Measurements from ENCODE around the gene TNFSF13. TPM values are rescaled to one million over a fixed set of nuclear protein-coding genes. Genes with fewer than 3 reads are reported as not detected.

TNFSF13 gene
- total and polyA plus RNA-seq, 12 donors: 1.00 to 75.2 (median 40.0) TPM

DNA sequence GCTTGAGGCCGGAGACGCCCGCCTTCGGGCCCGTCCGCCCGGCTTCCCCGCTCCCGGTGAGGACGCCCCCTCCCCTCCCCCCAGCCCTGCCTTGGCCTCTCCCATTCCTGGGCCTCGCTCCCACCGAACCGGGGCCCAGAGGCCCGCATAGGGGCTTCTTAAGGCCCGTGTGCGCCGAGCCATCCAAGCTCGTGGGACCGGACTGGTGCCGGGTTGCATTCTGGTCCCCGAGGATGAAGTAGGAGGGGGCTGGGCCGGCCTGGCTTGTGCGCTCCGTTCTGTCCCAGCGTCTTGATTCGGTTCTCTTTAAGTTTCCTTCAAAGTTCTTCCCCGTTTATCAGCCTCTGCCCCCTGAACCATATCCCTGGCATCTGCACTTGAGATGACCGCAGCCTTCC is 3.7 kb downstream of the TNFSF13 start:
- DNase-seq: no peak
- Histone ChIP-seq H3K27ac (peak overlapping the region; percentile 39 to 97 (median 92)), H3K9me3 (replicated peaks in 1 of 3) (no peaks in the 10 kb centered on the region), H3K27me3 (no peaks in the 10 kb centered on the region), H3K4me3 (peak overlapping the region in 3 of 4 donors; percentile 45 to 74 (median 69)), H3K36me3 (replicated peaks in 1 of 2) (peaks cover 0 to 34% of the 10 kb centered on the region in 2 donors), H3K4me1 (replicated peaks in 1 of 2) (peaks cover 34 to 56% of the 10 kb centered on the region in 2 donors)
- 0 to 2% (median 1%) methylated on average over 4 to 28 of the region's 28 CpGs for WGBS, 4 donors
- no peak for TF ChIP-seq POLR2A (IDR thresholded peaks at IDR 0.05)
- TF ChIP-seq, protein P1, sequence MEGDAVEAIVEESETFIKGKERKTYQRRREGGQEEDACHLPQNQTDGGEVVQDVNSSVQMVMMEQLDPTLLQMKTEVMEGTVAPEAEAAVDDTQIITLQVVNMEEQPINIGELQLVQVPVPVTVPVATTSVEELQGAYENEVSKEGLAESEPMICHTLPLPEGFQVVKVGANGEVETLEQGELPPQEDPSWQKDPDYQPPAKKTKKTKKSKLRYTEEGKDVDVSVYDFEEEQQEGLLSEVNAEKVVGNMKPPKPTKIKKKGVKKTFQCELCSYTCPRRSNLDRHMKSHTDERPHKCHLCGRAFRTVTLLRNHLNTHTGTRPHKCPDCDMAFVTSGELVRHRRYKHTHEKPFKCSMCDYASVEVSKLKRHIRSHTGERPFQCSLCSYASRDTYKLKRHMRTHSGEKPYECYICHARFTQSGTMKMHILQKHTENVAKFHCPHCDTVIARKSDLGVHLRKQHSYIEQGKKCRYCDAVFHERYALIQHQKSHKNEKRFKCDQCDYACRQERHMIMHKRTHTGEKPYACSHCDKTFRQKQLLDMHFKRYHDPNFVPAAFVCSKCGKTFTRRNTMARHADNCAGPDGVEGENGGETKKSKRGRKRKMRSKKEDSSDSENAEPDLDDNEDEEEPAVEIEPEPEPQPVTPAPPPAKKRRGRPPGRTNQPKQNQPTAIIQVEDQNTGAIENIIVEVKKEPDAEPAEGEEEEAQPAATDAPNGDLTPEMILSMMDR (IDR thresholded peaks at IDR 0.05): no peak
- intact Hi-C loops (cut with DNase I): loop anchor here (5.0 to 10.0 kb wide), 3 partner anchors 45 to 207 kb away; partner anchors contain the start of genes FGF11 (in 1 of the 2), KCTD11 (in 1 of the 2), TMEM102 (in 1 of the 2) and TMEM95 (in 1 of the 2)

DNA sequence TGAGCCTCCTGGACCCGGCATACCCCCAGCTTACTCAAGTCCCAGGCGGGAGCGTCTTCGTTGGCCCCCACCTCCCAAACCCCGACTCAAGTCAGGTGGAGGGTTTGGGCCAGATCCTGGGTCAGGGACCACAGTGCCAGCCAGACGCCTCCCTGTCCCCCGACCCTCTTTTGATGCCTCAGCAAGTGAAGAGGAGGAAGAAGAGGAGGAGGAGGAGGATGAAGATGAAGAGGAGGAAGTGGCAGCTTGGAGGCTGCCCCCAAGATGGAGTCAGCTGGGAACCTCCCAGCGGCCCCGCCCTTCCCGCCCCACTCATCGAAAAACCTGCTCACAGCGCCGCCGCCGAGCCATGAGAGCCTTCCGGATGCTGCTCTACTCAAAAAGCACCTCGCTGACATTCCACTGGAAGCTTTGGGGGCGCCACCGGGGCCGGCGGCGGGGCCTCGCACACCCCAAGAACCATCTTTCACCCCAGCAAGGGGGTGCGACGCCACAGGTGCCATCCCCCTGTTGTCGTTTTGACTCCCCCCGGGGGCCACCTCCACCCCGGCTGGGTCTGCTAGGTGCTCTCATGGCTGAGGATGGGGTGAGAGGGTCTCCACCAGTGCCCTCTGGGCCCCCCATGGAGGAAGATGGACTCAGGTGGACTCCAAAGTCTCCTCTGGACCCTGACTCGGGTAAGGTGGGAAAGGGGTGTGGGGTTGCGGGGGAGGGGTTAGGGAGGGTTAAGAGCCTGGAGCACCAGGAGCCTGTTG is 4.7 kb downstream of the TNFSF13 start:
- Histone ChIP-seq H3K36me3 (replicated peaks in 1 of 2) (peaks cover 0 to 39% of the 10 kb centered on the region in 2 donors), H3K4me1 (replicated peaks in 1 of 2) (peaks cover 26 to 45% of the 10 kb centered on the region in 2 donors), H3K27me3 (no peaks in the 10 kb centered on the region), H3K4me3 (no peak overlapping the region), H3K9me3 (replicated peaks in 1 of 3) (no peaks in the 10 kb centered on the region), H3K27ac (no peak overlapping the region)
- WGBS, 4 donors: 78 to 88% (median 85%) methylated on average over 12 to 30 of the region's 30 CpGs
- TF ChIP-seq, protein P1 (IDR thresholded peaks at IDR 0.05): no peak
- TF ChIP-seq POLR2A (IDR thresholded peaks at IDR 0.05): no peak
- intact Hi-C loops (cut with DNase I): loop anchor here (5.0 to 10.0 kb wide), 3 partner anchors 46 to 208 kb away; partner anchors contain the start of genes FGF11 (in 1 of the 2), KCTD11 (in 1 of the 2), TMEM102 (in 1 of the 2) and TMEM95 (in 1 of the 2)
- DNase-seq: peak in 1 of 7 donors; percentile 18

DNA sequence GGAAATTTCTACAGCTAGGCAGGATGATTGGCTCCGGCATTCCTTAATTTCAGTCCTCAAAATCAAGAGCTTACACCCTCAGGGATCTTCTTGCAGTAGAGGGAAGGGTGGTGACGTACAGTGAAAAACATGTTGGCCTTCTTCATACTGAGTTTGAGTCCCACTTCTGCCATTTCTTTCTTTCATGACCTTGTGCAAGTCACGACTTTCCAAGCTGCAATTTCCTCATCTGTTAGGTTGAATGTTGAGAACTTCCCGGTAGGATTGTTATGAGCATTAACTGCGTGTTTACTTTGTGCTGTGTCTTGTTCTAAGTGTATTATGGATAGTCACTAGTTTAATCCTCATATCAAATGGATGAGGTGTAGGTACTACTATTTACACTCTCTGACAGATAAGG is 11.0 kb downstream of the TNFSF13 start:
- intact Hi-C loops (cut with DNase I): loop anchor here in 1 of 2 donors (10.0 kb wide), 1 partner anchor 215 kb away; the partner anchor contains the start of genes KCTD11 and TMEM95
- peaks cover 0 to 62% of the 10 kb centered on the region in 2 donors for H3K36me3 ChIP-seq (replicated peaks in 1 of 2)
- TF ChIP-seq POLR2A (IDR thresholded peaks at IDR 0.05): no peak
- TF ChIP-seq, protein P1 (IDR thresholded peaks at IDR 0.05): no peak

DNA sequence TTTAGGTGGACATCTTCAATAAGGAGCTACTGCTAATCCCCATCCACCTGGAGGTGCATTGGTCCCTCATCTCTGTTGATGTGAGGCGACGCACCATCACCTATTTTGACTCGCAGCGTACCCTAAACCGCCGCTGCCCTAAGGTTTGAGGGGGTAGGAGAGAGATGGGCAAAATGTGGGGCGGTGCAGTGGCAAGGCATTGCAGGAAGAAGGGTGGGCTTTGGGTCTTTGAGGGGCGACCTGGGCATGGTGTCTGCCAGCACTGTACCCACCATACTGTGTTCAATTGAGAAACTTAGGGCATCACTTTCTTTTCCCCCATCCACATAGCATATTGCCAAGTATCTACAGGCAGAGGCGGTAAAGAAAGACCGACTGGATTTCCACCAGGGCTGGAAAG is 11.8 kb downstream of the TNFSF13 start:
- Histone ChIP-seq H3K36me3 (replicated peaks in 1 of 2) (peaks cover 0 to 62% of the 10 kb centered on the region in 2 donors), H3K4me3 (no peak overlapping the region), H3K27me3 (no peaks in the 10 kb centered on the region), H3K4me1 (replicated peaks in 1 of 2) (peaks cover 13 to 19% of the 10 kb centered on the region in 2 donors), H3K27ac (no peak overlapping the region), H3K9me3 (replicated peaks in 1 of 3) (no peaks in the 10 kb centered on the region)
- peak in 1 of 7 donors; percentile 6 for DNase-seq
- TF ChIP-seq, protein P1 (IDR thresholded peaks at IDR 0.05): no peak
- TF ChIP-seq POLR2A (IDR thresholded peaks at IDR 0.05): no peak
- intact Hi-C loops (cut with DNase I): no loop called here
- WGBS, 4 donors: 95 to 97% (median 96%) methylated on average over 10 of the region's 10 CpGs

More for the DNA sequence above, 11.0 kb downstream of the TNFSF13 start:
- H3K27ac ChIP-seq: no peak overlapping the region
- no peak overlapping the region for H3K4me3 ChIP-seq
- WGBS, 4 donors: 80 to 82% (median 81%) methylated on average over 5 of the region's 5 CpGs
- H3K9me3 ChIP-seq (replicated peaks in 1 of 3): no peaks in the 10 kb centered on the region
- peaks cover 7 to 12% of the 10 kb centered on the region in 2 donors for H3K4me1 ChIP-seq (replicated peaks in 1 of 2)
- no peak for DNase-seq
- no peaks in the 10 kb centered on the region for H3K27me3 ChIP-seq
